ENCODE measurements around the gene NOP14. TPM values are rescaled to one million over a fixed set of nuclear protein-coding genes. Genes with fewer than 3 reads are reported as not detected.
A peak's percentile ranks its signal among the peaks of the same experiment; 100 is the strongest.

Gene NOP14
- total RNA-seq (ENCODE audit: low replicate concordance): 25.6 and 46.7 TPM in 2 replicates

GRCh38 chr4:2963175-2963965 is at the start of gene NOP14, which contains the start of gene GRK4:
TSS of gene NOP14 (minus strand) at chr4:2963406. CDS start at chr4:2963319, 87 bp downstream.
TSS of gene GRK4 (plus strand) at chr4:2963571. CDS start at chr4:2964071, 500 bp downstream.
- H3K4me3 ChIP-seq (ENCODE audit: low read depth, low read length): peak within 1 kb of the TSS; percentile 94
- DNase-seq (ENCODE audit: low read depth): peak; percentile 97
- peak; percentile 41 for TF ChIP-seq CTCF (IDR thresholded peaks at IDR 0.05; ENCODE audit: insufficient read depth, low read length)

- no peak for TF ChIP-seq CTCF (IDR thresholded peaks at IDR 0.05; ENCODE audit: insufficient read depth, low read length)
- DNase-seq (ENCODE audit: low read depth): no peak
Measured at GRCh38 chr4:3011456-3012220, 48.4 kb upstream of the NOP14 start.

GRCh38 chr4:3010998-3011397 is 47.8 kb upstream of the NOP14 start:
- peak; percentile 81 for DNase-seq (ENCODE audit: low read depth)
- no peak overlapping the region for H3K4me3 ChIP-seq (ENCODE audit: low read depth, low read length)
- no peak for TF ChIP-seq CTCF (IDR thresholded peaks at IDR 0.05; ENCODE audit: insufficient read depth, low read length)

More at GRCh38 chr4:3011456-3012220, 48.4 kb upstream of the NOP14 start:
- H3K4me3 ChIP-seq (ENCODE audit: low read depth, low read length): no peak overlapping the region

GRCh38 chr4:3010577-3010976 is 47.4 kb upstream of the NOP14 start:
- no peak overlapping the region for H3K4me3 ChIP-seq (ENCODE audit: low read depth, low read length)
- TF ChIP-seq CTCF (IDR thresholded peaks at IDR 0.05; ENCODE audit: insufficient read depth, low read length): no peak
- no peak for DNase-seq (ENCODE audit: low read depth)

- H3K4me3 ChIP-seq (ENCODE audit: low read depth, low read length): no peak overlapping the region
- peak; percentile 9 for DNase-seq (ENCODE audit: low read depth)
- TF ChIP-seq CTCF (IDR thresholded peaks at IDR 0.05; ENCODE audit: insufficient read depth, low read length): no peak
Measured at GRCh38 chr4:3009422-3009821, 46.2 kb upstream of the NOP14 start.

- DNase-seq (ENCODE audit: low read depth): no peak
Measured at GRCh38 chr4:3007724-3008123, 44.5 kb upstream of the NOP14 start.

More at GRCh38 chr4:3007724-3008123, 44.5 kb upstream of the NOP14 start:
- no peak overlapping the region for H3K4me3 ChIP-seq (ENCODE audit: low read depth, low read length)
- no peak for TF ChIP-seq CTCF (IDR thresholded peaks at IDR 0.05; ENCODE audit: insufficient read depth, low read length)
